ENCODE data around the gene HMGN4. TPM values are rescaled to one million over a fixed set of nuclear protein-coding genes. Genes with fewer than 3 reads are reported as not detected.
"Not testable (repeated sequence)": the region's sequence is repeated elsewhere in the genome, so short reads cannot be mapped to it uniquely, and the experiment has no call there.

The HMGN4 gene
- total RNA-seq, 1 donor from 2014 or later, result 25.3 TPM

DNA sequence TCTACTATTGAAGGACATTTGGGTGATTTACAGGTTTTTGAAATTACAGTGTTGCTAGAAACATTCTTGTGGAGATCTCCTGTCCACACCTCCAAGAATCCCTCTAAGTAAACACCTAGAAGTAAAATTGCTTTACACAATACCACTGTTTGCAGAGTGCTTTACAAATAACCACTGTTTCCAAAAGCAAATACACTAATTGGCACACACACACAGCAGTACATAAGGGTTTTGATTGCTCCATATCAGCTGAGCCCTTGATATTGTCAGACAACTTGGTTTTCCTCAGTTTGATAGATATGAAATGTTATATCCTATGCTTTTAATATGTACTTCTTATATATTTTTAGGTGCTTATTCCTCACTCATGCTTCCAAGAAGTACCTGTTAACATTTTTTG, 6.3 kb downstream of the HMGN4 start:
- no peak for ATAC-seq
- intact Hi-C loops (cut with micrococcal nuclease), result no loop called here

GRCh38 chr6:26545627-26546026, 7.5 kb downstream of the HMGN4 start:
- intact Hi-C loops (cut with micrococcal nuclease), result no loop called here
- no peak for DNase-seq
- ATAC-seq, result no peak

More for the DNA sequence above, 6.3 kb downstream of the HMGN4 start:
- no peak for DNase-seq

GRCh38 chr6:26547363-26547762, 9.2 kb downstream of the HMGN4 start:
- ATAC-seq; intact Hi-C loops (cut with micrococcal nuclease); DNase-seq: not testable (repeated sequence)

DNA sequence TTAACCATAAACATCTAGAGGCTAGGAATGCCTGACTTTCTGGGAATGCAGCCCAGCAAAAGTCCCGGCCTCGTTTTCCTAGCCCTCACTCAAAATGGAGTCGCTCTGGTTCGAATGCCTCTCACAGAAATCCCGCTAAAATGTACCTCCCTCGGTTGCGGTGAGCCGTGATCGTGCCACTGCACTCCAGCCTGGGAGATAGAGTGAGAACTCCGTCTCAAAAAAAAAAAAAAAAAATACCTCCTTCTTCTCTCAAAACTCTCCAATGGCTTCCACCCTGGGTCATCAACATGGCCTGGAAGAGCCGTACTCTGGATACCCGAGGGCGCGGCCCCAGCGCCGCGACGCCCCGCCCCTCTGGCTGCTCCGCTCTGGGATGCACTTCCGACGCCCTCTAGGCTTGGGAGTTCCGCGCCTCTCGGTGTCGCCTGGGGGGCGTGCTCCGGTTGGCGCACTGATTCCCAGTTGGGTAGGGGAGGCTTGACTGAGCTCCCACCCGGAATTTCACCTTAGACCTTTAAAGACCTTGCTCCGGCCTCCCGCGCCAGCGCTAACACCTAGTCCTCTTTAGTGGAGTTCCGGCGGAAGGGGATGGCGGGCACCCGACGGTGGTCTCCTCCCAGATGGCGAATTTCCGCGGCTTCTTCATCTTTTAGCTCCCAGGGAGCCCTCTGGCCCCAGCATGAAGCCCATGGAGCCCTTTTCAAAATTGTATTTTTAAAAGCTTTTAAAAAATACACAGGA, 12.3 kb downstream of the HMGN4 start:
- intact Hi-C loops (cut with micrococcal nuclease), result no loop called here
- DNase-seq (peak; percentile 80), ATAC-seq (peak; percentile 54)

DNA sequence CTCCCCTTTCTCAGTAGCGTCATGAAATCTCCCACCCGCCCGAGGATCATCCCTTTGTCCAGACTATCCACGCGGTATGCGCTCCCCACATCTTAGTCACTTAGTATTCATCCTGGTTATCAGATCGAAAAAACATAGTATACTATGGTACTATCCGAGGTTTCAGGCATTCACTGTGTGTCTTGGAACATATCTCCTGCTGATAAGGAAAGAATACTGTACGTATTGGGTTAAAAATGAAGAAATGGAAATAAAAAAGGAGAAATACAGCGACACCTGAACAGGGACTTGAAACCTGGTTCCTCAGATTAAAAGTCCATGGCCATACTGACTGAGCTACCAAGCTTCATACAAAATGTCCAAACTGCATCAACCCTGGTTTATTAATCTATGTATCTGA, 14.0 kb downstream of the HMGN4 start:
- no peak for ATAC-seq
- intact Hi-C loops (cut with micrococcal nuclease), result no loop called here
- no peak for DNase-seq

GRCh38 chr6:26552640-26553188, 14.5 kb downstream of the HMGN4 start:
- DNase-seq, result no peak
- no peak for ATAC-seq
- intact Hi-C loops (cut with micrococcal nuclease), result no loop called here

GRCh38 chr6:26553264-26553634, 15.1 kb downstream of the HMGN4 start:
- peak; percentile 74 for DNase-seq
- ATAC-seq, result peak; percentile 85
- intact Hi-C loops (cut with micrococcal nuclease), result no loop called here

DNA sequence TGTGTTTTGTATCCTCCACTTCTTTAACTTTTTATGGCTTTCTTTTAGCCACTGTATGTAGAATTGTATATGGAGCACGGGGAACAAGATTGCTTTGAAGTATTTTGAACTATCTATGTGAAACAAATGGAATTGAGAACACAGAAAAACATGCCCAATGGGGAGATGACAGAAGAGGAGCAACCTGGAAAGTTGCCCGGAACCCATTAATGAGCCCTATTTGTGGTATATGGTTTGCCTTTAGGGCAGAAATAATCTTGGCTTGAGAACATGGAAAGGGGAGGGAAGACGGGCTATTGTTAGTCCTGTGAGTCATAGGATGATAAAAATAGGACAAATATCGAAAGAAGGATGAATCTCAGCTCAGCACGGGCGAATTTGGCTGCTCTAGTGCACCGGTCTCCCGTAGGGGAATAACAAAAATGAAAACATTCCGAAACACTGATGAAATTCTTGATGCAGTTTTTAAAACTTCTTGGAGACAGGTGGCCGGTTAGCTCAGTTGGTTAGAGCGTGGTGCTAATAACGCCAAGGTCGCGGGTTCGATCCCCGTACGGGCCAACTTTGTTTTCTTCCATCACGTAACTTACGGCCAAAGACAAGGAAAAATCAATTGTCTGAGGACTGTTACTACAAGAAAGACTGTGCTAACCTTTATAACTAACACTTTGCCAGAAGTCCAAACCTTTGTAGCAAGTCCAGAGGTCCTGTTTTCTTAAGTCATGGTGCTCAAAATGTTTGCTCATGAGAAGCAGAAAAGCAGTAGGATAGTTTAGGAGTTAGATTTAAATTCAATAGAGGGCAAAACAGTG, 15.7 kb downstream of the HMGN4 start:
- intact Hi-C loops (cut with micrococcal nuclease), result no loop called here
- DNase-seq (peak; percentile 84), ATAC-seq (peak; percentile 87)

DNA sequence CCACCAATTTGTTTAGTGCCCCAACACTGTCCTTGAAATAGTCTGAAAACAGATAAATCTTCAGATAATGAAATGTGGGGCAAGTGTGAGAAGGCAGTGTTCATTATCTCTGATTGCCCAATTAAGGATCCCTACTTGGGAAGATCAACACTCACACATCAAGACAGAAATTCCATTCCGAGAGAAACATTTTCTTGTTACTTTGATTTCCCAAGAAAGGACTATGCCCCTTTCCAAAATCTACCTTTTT, 16.2 kb downstream of the HMGN4 start:
- ATAC-seq (no peak), DNase-seq (no peak)
- intact Hi-C loops (cut with micrococcal nuclease), result no loop called here

DNA sequence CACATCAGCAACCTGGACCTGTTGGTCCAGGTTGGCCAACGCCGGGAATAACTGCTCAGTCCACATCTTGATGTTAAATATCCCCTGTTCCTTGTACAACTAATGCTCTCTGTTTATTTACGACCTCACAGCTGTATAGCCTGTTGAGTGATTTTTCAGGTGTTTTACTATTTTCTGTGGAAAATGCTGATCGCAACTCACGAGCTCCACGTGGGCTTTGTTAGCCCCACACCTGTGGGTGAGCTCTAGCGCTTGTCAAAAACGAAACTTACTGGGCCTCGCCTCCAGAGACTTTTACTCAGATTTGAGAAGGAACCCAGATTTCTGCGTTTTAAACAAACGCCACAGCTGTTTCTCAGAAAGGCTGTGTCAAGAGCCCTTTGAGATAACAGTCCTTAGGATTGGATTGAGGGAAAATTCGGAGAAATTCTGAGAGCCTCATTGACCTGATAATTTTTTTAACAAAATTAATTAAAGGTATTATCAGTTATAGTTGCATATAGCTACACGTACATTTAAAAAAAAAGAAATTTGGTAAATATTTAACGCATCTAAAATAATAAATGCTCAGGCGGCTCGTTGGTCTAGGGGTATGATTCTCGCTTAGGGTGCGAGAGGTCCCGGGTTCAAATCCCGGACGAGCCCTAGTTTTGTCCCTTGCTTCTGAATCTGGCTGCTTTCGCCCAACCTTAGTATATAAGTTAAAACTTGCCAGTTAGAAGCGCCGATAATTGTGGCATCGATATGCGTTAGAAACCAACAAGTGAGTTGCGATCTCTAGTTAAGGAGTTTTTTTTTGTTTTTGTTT, 16.7 kb downstream of the HMGN4 start:
- ATAC-seq (no peak), DNase-seq (peak; percentile 52)

DNA sequence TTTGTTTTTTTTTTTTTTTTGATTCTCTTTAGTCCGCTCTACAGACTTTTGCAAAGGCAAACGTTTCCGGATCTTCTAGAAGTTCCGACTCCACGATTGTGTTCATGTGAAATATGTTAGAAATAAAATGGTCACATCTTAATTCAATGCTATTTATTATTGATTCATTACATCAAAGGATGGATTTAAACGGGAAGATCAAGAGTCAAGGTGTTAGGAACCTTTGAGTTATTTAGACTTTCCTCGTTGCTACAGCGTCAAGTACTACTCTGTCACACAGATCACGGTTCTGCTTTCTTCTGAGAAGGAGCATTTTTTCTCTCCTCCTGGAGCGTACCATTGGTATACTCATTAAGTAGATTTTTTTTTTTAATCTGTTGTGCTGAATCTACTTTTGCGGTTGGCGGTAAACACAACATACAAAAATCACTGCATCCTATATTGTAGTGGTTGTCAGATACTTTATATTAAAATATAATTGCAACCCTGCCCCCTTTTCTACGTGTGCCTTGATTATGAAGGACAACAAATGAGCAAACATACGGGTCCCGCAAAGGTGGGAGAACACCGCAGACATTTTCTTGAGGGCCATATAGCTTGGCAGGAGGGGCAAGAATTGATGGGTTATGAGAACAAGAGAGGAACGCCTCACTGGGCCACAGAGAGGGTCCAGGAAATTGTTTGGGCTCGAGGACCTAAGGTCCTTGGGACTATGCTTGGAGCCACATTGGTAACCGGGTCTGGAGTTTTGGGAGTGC, 17.5 kb downstream of the HMGN4 start:
- ATAC-seq (no peak), DNase-seq (no peak)
- intact Hi-C loops (cut with micrococcal nuclease), result no loop called here

More for the DNA sequence above, 16.7 kb downstream of the HMGN4 start:
- intact Hi-C loops (cut with micrococcal nuclease), result no loop called here

DNA sequence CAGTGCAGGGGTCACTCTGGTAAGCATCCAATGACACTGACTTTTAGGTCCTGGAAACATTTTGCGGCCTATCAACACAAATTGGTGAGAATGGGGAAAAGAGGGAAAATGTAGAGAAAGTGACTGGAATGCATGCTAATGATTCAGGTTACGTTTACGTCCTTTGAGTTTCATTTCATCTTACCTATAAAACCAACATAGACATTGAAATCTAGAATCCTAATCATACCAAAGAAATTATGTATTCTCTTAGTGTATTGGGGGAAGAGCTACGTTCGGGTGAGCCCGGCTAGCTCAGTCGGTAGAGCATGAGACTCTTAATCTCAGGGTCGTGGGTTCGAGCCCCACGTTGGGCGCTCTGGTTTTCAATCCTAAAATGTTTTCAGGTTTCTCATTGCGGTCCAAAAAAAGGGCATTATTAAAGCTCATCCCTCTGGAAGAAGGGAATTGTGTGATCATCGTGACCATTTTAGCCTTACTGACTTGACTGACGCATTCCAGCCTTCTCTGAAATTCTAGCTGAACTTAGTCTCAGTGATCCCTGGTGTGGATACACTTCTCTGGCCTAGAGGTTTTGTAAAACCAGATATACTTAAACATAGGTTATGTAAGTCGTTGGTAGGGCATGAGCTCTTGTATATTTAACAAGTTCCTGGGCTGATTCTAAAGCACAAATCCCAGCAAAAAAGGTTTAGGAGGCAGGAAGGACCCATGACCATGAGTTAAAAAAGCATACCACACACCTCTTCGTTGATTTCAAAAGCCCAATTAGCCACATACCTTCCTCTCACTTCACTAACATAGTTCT, 18.3 kb downstream of the HMGN4 start:
- intact Hi-C loops (cut with micrococcal nuclease), result no loop called here
- DNase-seq (peak; percentile 58), ATAC-seq (peak; percentile 12)

- intact Hi-C loops (cut with micrococcal nuclease), result no loop called here
- no peak for ATAC-seq
- DNase-seq, result no peak
Measured at GRCh38 chr6:26561533-26562466, 23.6 kb downstream of the HMGN4 start.

DNA sequence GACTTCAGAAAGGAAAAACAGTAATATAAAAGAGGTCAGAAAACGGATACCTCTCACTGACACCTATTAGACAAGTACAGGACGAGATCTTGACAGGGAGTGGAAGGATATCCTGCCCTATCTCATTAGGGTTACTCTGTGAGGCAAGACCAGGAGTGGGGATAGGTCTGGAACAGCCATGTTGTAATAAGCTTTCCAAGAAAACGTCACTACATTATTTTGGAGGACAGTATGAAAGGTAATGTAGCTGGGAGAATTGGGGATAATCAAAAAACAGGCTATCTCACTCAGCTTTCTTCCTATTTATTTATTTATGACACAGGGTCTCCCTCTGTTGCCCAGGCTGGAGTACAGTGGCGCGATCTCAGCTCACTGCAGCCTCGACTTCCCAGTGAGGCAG, 25.3 kb downstream of the HMGN4 start:
- intact Hi-C loops (cut with micrococcal nuclease), result no loop called here
- ATAC-seq, result no peak

GRCh38 chr6:26568601-26569432, 30.7 kb downstream of the HMGN4 start:
- intact Hi-C loops (cut with micrococcal nuclease), result no loop called here
- DNase-seq, result peak; percentile 90
- ATAC-seq, result peak; percentile 83

More for the DNA sequence above, 25.3 kb downstream of the HMGN4 start:
- no peak for DNase-seq

DNA sequence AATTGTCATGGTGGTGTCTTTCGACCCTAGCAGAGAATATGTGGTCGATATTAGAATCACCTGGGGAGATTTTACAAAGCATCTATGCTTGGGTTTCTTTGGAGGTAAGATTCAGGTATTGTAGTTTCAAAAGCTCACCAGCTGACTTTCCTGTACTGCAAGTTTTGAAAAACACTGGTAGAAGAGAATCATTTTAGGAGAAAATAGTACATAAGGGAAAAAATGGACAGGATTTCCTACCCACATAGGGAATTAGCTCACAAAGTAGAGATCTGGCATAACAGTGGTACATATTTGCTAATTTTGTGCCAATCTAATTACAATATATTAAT, 31.2 kb downstream of the HMGN4 start:
- no peak for DNase-seq
- ATAC-seq, result no peak
- intact Hi-C loops (cut with micrococcal nuclease), result no loop called here

Data from left ventricle myocardium superior (tissue), 1 donor.